ENCODE results near the gene DAPK2. TPM values are rescaled to one million over a fixed set of nuclear protein-coding genes. Genes with fewer than 3 reads are reported as not detected.
A peak's percentile ranks its signal among the peaks of the same experiment; 100 is the strongest.

The DAPK2 gene
- total and polyA plus RNA-seq, 3 experiments from 2014 or later = 2.2 to 5.5 (median 4.4) TPM

GRCh38 chr15:64051407-64052259 lies 5.3 kb upstream of the DAPK2 start:
- CTCF ChIA-PET = interaction anchor here (1.8 kb wide), 1 partner anchor 16 kb away, joined by 6 read pairs; no protein-coding TSS in a partner anchor
- DNase-seq = no peak
- no peaks in the 10 kb centered on the region for H3K9me3 Mint-ChIP-seq
- peaks cover 7 to 12% of the 10 kb centered on the region in 2 donors for H3K27me3 Mint-ChIP-seq
- Histone ChIP-seq H3K4me1 (ENCODE audit: insufficient read depth, low read length) (peaks cover 4% of the 10 kb centered on the region), H3K27ac (ENCODE audit: low read depth, low read length) (no peak overlapping the region), H3K9me3 (ENCODE audit: low read length) (no peaks in the 10 kb centered on the region), H3K27me3 (ENCODE audit: insufficient read depth, low read length, poor library complexity, severe bottlenecking) (no peaks in the 10 kb centered on the region), H3K4me3 (ENCODE audit: low read length) (no peak overlapping the region), H3K36me3 (ENCODE audit: insufficient read depth, low read length) (no peaks in the 10 kb centered on the region)
- POLR2A ChIA-PET = no interaction called here
- H3K36me3 Mint-ChIP-seq = no peaks in the 10 kb centered on the region
- H3K27ac Mint-ChIP-seq = peak overlapping the region in 1 of 8 donors; percentile 6
- H3K4me1 Mint-ChIP-seq = peaks cover 4 to 8% (median 7%) of the 10 kb centered on the region in 3 donors
- H3K4me3 Mint-ChIP-seq = peak overlapping the region in 1 of 7 donors; percentile 19

GRCh38 chr15:64051093-64051402 lies 4.8 kb upstream of the DAPK2 start:
- peak overlapping the region in 1 of 7 donors; percentile 19 for H3K4me3 Mint-ChIP-seq

GRCh38 chr15:64050281-64051092 lies 4.2 kb upstream of the DAPK2 start:
- Histone ChIP-seq H3K4me3 (ENCODE audit: low read length) (no peak overlapping the region), H3K27me3 (ENCODE audit: insufficient read depth, low read length, poor library complexity, severe bottlenecking) (no peaks in the 10 kb centered on the region), H3K36me3 (ENCODE audit: insufficient read depth, low read length) (no peaks in the 10 kb centered on the region), H3K4me1 (ENCODE audit: insufficient read depth, low read length) (peaks cover 5% of the 10 kb centered on the region), H3K27ac (ENCODE audit: low read depth, low read length) (no peak overlapping the region), H3K9me3 (ENCODE audit: low read length) (no peaks in the 10 kb centered on the region)
- Mint-ChIP-seq H3K4me3 (no peak overlapping the region), H3K27me3 (peaks cover 8 to 12% of the 10 kb centered on the region in 2 donors), H3K4me1 (peaks cover 6 to 13% (median 9%) of the 10 kb centered on the region in 3 donors), H3K36me3 (peaks cover 0 to 1% (median 0%) of the 10 kb centered on the region in 3 donors), H3K27ac (peak overlapping the region in 1 of 8 donors; percentile 50), H3K9me3 (no peaks in the 10 kb centered on the region)
- CTCF ChIA-PET = interaction anchor here (1.4 to 1.5 kb wide), 2 partner anchors 21 to 105 kb away, joined by 4 read pairs; no protein-coding TSS in a partner anchor
- POLR2A ChIA-PET = no interaction called here
- DNase-seq = no peak

More at GRCh38 chr15:64051093-64051402, 4.8 kb upstream of the DAPK2 start:
- Histone ChIP-seq H3K4me1 (ENCODE audit: insufficient read depth, low read length) (peaks cover 5% of the 10 kb centered on the region), H3K9me3 (ENCODE audit: low read length) (no peaks in the 10 kb centered on the region), H3K27me3 (ENCODE audit: insufficient read depth, low read length, poor library complexity, severe bottlenecking) (no peaks in the 10 kb centered on the region), H3K4me3 (ENCODE audit: low read length) (no peak overlapping the region), H3K27ac (ENCODE audit: low read depth, low read length) (no peak overlapping the region), H3K36me3 (ENCODE audit: insufficient read depth, low read length) (no peaks in the 10 kb centered on the region)
- POLR2A ChIA-PET = no interaction called here
- peaks cover 8 to 12% of the 10 kb centered on the region in 2 donors for H3K27me3 Mint-ChIP-seq
- CTCF ChIA-PET = interaction anchor here (1.5 kb wide), 1 partner anchor 105 kb away, joined by 4 read pairs; no protein-coding TSS in a partner anchor
- DNase-seq = no peak
- H3K9me3 Mint-ChIP-seq = no peaks in the 10 kb centered on the region
- no peaks in the 10 kb centered on the region for H3K36me3 Mint-ChIP-seq
- H3K4me1 Mint-ChIP-seq = peaks cover 6 to 11% (median 9%) of the 10 kb centered on the region in 3 donors
- H3K27ac Mint-ChIP-seq = no peak overlapping the region

GRCh38 chr15:64048781-64049460 lies 2.6 kb upstream of the DAPK2 start:
- Histone ChIP-seq H3K27me3 (ENCODE audit: insufficient read depth, low read length, poor library complexity, severe bottlenecking) (no peaks in the 10 kb centered on the region), H3K9me3 (ENCODE audit: low read length) (no peaks in the 10 kb centered on the region), H3K27ac (ENCODE audit: low read depth, low read length) (no peak overlapping the region), H3K36me3 (ENCODE audit: insufficient read depth, low read length) (no peaks in the 10 kb centered on the region), H3K4me3 (ENCODE audit: low read length) (no peak overlapping the region), H3K4me1 (ENCODE audit: insufficient read depth, low read length) (peaks cover 5% of the 10 kb centered on the region)
- Mint-ChIP-seq H3K36me3 (peaks cover 0 to 2% (median 0%) of the 10 kb centered on the region in 3 donors), H3K9me3 (no peaks in the 10 kb centered on the region), H3K4me1 (peaks cover 12 to 26% (median 16%) of the 10 kb centered on the region in 3 donors), H3K4me3 (peak overlapping the region in 1 of 7 donors; percentile 15), H3K27ac (peak overlapping the region in 1 of 8 donors; percentile 63), H3K27me3 (peaks cover 7 to 8% of the 10 kb centered on the region in 2 donors)
- DNase-seq = no peak
- ChIA-PET POLR2A (no interaction called here), CTCF (interaction anchor here (1.1 to 5.5 kb wide), 6 partner anchors 18 to 297 kb away, joined by 3 to 72 read pairs (median 7); no protein-coding TSS in a partner anchor)

GRCh38 chr15:64045774-64046420 lies 388 bp downstream of the DAPK2 start:
- H3K4me3 ChIP-seq (ENCODE audit: low read length) = no peak overlapping the region
- ChIA-PET CTCF (interaction anchor here (0.8 to 5.5 kb wide), 33 partner anchors 9 to 751 kb away, joined by 3 to 72 read pairs (median 4); no protein-coding TSS in a partner anchor), POLR2A (interaction anchor here (0.5 to 1.3 kb wide), 7 partner anchors 16 to 435 kb away, joined by 3 to 5 read pairs (median 4); no protein-coding TSS in a partner anchor)
- Mint-ChIP-seq H3K4me1 (peaks cover 12 to 29% (median 16%) of the 10 kb centered on the region in 3 donors), H3K27ac (peak overlapping the region in 5 of 8 donors; percentile 34 to 84 (median 42)), H3K27me3 (peaks cover 4 to 8% of the 10 kb centered on the region in 2 donors), H3K36me3 (peaks cover 0 to 2% (median 0%) of the 10 kb centered on the region in 3 donors), H3K4me3 (peak overlapping the region; percentile 70 to 88 (median 81)), H3K9me3 (no peaks in the 10 kb centered on the region)
- H3K27me3 ChIP-seq (ENCODE audit: insufficient read depth, low read length, poor library complexity, severe bottlenecking) = no peaks in the 10 kb centered on the region
- no peaks in the 10 kb centered on the region for H3K36me3 ChIP-seq (ENCODE audit: insufficient read depth, low read length)
- H3K9me3 ChIP-seq (ENCODE audit: low read length) = no peaks in the 10 kb centered on the region
- no peak overlapping the region for H3K27ac ChIP-seq (ENCODE audit: low read depth, low read length)
- peak in 2 of 5 donors; percentile 13 to 56 for DNase-seq
- peaks cover 5% of the 10 kb centered on the region for H3K4me1 ChIP-seq (ENCODE audit: insufficient read depth, low read length)

- H3K4me3 Mint-ChIP-seq = peak overlapping the region; percentile 32 to 88 (median 79)
- Histone ChIP-seq H3K4me3 (ENCODE audit: low read length) (no peak overlapping the region), H3K27ac (ENCODE audit: low read depth, low read length) (no peak overlapping the region), H3K4me1 (ENCODE audit: insufficient read depth, low read length) (peaks cover 5% of the 10 kb centered on the region), H3K36me3 (ENCODE audit: insufficient read depth, low read length) (no peaks in the 10 kb centered on the region), H3K9me3 (ENCODE audit: low read length) (no peaks in the 10 kb centered on the region), H3K27me3 (ENCODE audit: insufficient read depth, low read length, poor library complexity, severe bottlenecking) (no peaks in the 10 kb centered on the region)
- POLR2A ChIA-PET = interaction anchor here (1.3 kb wide), 1 partner anchor 292 kb away, joined by 5 read pairs; no protein-coding TSS in a partner anchor
- H3K36me3 Mint-ChIP-seq = peaks cover 0 to 2% (median under 1%) of the 10 kb centered on the region in 3 donors
- H3K4me1 Mint-ChIP-seq = peaks cover 12 to 29% (median 16%) of the 10 kb centered on the region in 3 donors
- H3K9me3 Mint-ChIP-seq = no peaks in the 10 kb centered on the region
- H3K27me3 Mint-ChIP-seq = peaks cover 4 to 5% of the 10 kb centered on the region in 2 donors
- DNase-seq = no peak
- H3K27ac Mint-ChIP-seq = peak overlapping the region in 6 of 8 donors; percentile 15 to 84 (median 26)
- CTCF ChIA-PET = interaction anchor here (0.9 to 5.5 kb wide), 16 partner anchors 8 to 750 kb away, joined by 3 to 72 read pairs (median 4); no protein-coding TSS in a partner anchor
These were observed 1.2 kb downstream of the DAPK2 start for GRCh38 chr15:64045101-64045435.

All from CD8-positive, alpha-beta memory T cell (primary cell).